GM21723 (cell line): ENCODE measurements around the gene FAM118B.

Experiments used
- ATAC-seq: cut with Tn5 transposase; IDR thresholded peaks from one replicate; pipeline ENCODE4 v1.9.1; 2021; ENCODE audit warnings: mild to moderate bottlenecking, moderate library complexity; ENCODE audit not compliant: unreplicated experiment

Gene FAM118B

GRCh38 chr11:126211236-126212088 lies at the start of gene FAM118B, which contains the start of gene RPUSD4:
Gene FAM118B (plus strand): TSS chr11:126211782. CDS start chr11:126235002, 23,220 bp downstream.
Gene RPUSD4 (minus strand): TSS chr11:126211650. CDS start chr11:126211638, 12 bp downstream.
- ATAC-seq: peak; percentile 95

- no peak for ATAC-seq
These were observed 49.1 kb upstream of the FAM118B start for GRCh38 chr11:126162306-126163030.

GRCh38 chr11:126163074-126163700 lies 48.4 kb upstream of the FAM118B start:
- no peak for ATAC-seq

GRCh38 chr11:126163779-126164178 lies 47.8 kb upstream of the FAM118B start:
- ATAC-seq: no peak

GRCh38 chr11:126164781-126165180 lies 46.8 kb upstream of the FAM118B start:
- ATAC-seq: no peak

- no peak for ATAC-seq
These were observed 46.3 kb upstream of the FAM118B start for GRCh38 chr11:126165311-126165720.

- ATAC-seq: no peak
These were observed 45.8 kb upstream of the FAM118B start for GRCh38 chr11:126165757-126166156.

- ATAC-seq: no peak
These were observed 45.2 kb upstream of the FAM118B start for GRCh38 chr11:126166413-126166812.

- no peak for ATAC-seq
These were observed 44.1 kb upstream of the FAM118B start for GRCh38 chr11:126167488-126167887.

- no peak for ATAC-seq
These were observed 42.3 kb upstream of the FAM118B start for GRCh38 chr11:126169291-126169690.

- ATAC-seq: no peak
These were observed 39.0 kb upstream of the FAM118B start for GRCh38 chr11:126172596-126173038.

- no peak for ATAC-seq
These were observed 38.3 kb upstream of the FAM118B start for GRCh38 chr11:126173257-126173656.

- ATAC-seq: no peak
These were observed 36.8 kb upstream of the FAM118B start for GRCh38 chr11:126174816-126175215.

- ATAC-seq: no peak
These were observed 36.2 kb upstream of the FAM118B start for GRCh38 chr11:126175393-126175792.

- ATAC-seq: no peak
These were observed 34.6 kb upstream of the FAM118B start for GRCh38 chr11:126176853-126177470.

GRCh38 chr11:126181939-126182730 lies 29.4 kb upstream of the FAM118B start:
- no peak for ATAC-seq

- ATAC-seq: no peak
These were observed 28.7 kb upstream of the FAM118B start for GRCh38 chr11:126182787-126183445.

- no peak for ATAC-seq
These were observed 26.1 kb upstream of the FAM118B start for GRCh38 chr11:126185259-126186024.
